ENCODE measurements around the gene ATG101.
A peak's percentile ranks its signal among the peaks of the same experiment; 100 is the strongest.
"Not testable (repeated sequence)": the region's sequence is repeated elsewhere in the genome, so short reads cannot be mapped to it uniquely, and the experiment has no call there.

The ATG101 gene

GRCh38 chr12:52093346-52093745 lies 23.6 kb downstream of the ATG101 start:
- no peak overlapping the region for H3K4me3 ChIP-seq (ENCODE audit: low read depth, low read length)
- TF ChIP-seq CTCF (IDR thresholded peaks at IDR 0.05; ENCODE audit: insufficient read depth, low read depth, low read length, missing control alignments): no peak
- DNase-seq (ENCODE audit: low read depth): no peak

- no peak for TF ChIP-seq CTCF (IDR thresholded peaks at IDR 0.05; ENCODE audit: insufficient read depth, low read depth, low read length, missing control alignments)
- DNase-seq (ENCODE audit: low read depth): no peak
- H3K4me3 ChIP-seq (ENCODE audit: low read depth, low read length): no peak overlapping the region
Observed at GRCh38 chr12:52096332-52097044, 26.7 kb downstream of the ATG101 start.

GRCh38 chr12:52097045-52097666 lies 27.4 kb downstream of the ATG101 start:
- H3K4me3 ChIP-seq (ENCODE audit: low read depth, low read length): no peak overlapping the region
- TF ChIP-seq CTCF (IDR thresholded peaks at IDR 0.05; ENCODE audit: insufficient read depth, low read depth, low read length, missing control alignments): no peak
- no peak for DNase-seq (ENCODE audit: low read depth)

- H3K4me3 ChIP-seq (ENCODE audit: low read depth, low read length): not testable (repeated sequence)
- peak; percentile 40 for DNase-seq (ENCODE audit: low read depth)
Observed at GRCh38 chr12:52104431-52105089, 34.8 kb downstream of the ATG101 start.

- TF ChIP-seq CTCF (IDR thresholded peaks at IDR 0.05; ENCODE audit: insufficient read depth, low read depth, low read length, missing control alignments): peak; percentile 37
- H3K4me3 ChIP-seq (ENCODE audit: low read depth, low read length): peak overlapping the region; percentile 47
- DNase-seq (ENCODE audit: low read depth): peak; percentile 84
Observed at GRCh38 chr12:52116222-52117125, 46.7 kb downstream of the ATG101 start.

GRCh38 chr12:52117806-52118475 lies 48.2 kb downstream of the ATG101 start:
- peak overlapping the region; percentile 53 for H3K4me3 ChIP-seq (ENCODE audit: low read depth, low read length)
- peak; percentile 86 for DNase-seq (ENCODE audit: low read depth)

GRCh38 chr12:52119398-52120254 lies 49.8 kb downstream of the ATG101 start:
- peak; percentile 74 for DNase-seq (ENCODE audit: low read depth)
- no peak overlapping the region; the same call in 1 of the 2 replicates for H3K4me3 ChIP-seq (ENCODE audit: low read depth, low read length)
- TF ChIP-seq CTCF (IDR thresholded peaks at IDR 0.05; ENCODE audit: insufficient read depth, low read depth, low read length, missing control alignments): peak; percentile 71
